EL (cell line): ENCODE results near the gene DLX1.
"Not testable (repeated sequence)": the region's sequence is repeated elsewhere in the genome, so short reads cannot be mapped to it uniquely, and the experiment has no call there.

Source experiments
- DNase-seq: peaks from one replicate; pipeline ENCODE4 v3.0.0-alpha.2; 2016

DLX1 gene

DNA sequence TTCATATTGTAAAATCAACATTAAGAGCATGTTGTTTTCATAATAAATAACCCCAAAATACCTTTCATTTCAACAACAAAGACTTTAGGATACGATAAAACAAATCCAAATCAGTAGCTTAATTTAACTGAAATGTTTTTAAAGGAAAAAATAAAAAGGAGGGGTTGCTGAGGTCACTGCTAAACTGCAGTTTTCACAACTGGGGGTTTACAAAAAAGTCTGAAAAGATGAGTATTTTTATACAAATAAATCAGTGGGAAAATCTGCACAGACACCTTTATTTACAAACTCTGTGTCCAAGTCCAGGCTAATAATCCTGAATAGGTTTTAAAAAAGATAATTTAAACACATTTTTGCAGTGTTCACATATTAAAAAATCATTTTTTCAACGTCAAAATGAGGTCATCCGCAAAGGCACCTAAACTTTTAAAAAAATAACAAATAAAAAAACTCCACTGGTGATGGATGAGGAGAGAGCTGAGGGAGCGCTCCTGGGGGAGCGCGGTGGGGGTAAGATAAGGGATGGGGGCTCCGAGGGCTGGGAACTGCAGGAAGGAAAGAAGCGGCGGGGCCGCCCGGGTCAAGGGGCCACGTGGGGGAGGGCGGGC is 14.3 kb downstream of the DLX1 start:
- no peak for DNase-seq

DNA sequence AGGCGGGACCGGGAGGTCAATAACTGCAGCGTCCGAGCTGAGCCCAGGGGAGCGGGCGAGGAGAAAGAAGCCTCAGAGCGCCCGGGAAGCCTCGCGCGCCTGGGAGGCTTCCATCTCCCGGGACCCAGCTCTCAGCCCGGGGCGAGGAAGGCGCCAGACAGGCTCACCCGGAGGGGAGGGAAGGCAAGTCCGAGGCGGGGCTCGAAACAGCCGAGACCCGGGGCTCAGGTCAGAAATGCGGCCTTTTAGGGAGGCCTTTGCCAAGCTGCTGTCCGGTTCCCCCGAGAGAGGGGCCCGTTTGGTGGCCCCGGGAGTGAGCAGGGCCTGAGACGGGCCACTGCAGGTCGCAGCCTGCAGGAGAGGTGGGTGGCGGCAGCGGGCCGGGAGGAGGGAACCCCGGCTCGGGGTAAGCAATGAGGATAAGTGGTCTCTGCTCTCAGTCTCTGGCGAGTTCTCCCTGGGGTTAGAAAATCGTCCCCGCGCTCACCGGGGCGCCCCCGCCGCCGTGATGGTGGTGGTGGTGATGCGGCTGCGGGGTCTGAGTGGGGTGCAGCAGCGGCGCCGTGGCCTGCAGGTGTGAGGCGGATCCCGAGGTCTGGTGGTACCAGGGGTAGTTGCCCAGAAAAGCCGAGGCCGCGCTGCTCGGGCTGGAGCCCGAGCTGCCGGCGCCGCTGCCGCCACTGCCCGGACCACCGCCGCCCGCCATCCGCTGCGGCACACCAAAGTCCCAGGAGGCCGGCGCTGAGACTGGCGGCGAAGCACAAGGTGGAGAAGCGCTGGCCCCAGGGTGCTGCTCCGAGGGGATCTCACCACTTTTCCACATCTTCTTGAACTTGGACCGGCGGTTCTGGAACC is 15.0 kb downstream of the DLX1 start:
- no peak for DNase-seq

DNA sequence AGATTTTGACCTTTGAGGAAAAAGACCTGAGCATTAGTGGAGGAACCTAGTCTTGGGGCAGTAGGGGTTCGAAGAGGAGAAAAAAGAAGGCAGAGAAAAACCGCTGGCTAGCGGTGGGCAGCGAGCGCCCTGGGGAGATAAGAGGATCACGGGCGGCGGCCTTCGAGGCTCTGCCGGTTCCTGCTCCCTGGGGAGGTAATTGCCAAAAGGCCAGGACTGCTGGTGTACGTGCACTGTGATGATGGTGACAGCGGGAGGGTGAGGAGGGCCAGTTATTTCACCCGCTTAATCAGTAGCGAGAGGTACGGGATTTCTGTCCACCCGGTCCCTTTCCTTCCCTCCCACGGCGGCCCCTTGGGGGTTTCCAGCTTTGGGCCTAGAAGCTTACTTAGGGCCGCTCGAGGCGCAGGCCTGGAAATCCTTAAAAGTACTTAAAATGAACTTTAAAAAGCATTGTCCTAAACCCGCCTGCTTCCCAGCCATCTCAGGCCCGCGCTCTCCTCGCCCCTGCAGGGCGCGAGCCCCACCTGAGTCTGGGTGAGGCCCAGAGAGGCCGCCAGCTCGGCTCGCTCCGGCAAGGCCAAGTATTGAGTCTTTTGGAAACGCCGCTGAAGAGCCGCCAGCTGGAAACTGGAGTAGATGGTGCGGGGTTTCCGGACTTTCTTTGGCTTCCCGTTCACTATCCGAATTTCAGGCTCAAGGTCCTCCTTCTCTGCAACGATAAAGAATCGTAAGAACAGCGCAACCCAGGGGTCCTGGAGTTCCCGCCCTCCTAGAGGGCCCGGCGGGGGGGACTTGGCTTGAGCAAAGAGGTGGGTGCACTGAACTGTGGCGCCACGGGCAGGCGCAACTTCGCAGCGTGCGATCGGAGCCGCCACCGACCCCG is 15.9 kb downstream of the DLX1 start:
- peak; percentile 45 for DNase-seq

DNA sequence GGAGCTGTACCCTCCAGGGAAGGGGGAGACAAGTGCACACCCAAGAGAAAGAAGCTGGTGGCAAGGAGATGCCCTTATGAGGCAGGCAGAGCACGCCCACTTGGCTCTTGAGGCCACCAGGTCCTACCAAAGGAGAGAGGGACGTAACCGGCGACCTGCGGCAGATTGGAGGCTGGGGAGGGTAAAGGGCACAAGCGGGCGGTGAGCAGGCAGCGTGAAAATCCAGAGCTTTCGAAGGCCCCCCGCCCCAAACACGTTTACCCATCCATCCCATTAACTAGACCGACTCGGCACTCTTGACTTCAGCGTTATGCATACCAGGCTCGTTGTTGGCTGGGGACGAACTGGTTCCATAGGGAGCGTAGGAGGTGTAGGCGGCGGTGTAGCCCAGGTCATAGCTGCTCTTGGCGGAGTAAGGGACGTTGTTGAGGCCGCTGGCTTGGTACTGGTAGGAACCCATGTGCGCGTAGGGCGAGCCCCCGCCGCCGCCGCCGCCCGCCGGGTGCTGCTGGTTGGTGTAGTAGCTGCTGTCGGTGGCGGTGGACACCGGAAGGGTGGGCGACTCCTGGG is 16.6 kb downstream of the DLX1 start:
- peak; percentile 42 for DNase-seq

DNA sequence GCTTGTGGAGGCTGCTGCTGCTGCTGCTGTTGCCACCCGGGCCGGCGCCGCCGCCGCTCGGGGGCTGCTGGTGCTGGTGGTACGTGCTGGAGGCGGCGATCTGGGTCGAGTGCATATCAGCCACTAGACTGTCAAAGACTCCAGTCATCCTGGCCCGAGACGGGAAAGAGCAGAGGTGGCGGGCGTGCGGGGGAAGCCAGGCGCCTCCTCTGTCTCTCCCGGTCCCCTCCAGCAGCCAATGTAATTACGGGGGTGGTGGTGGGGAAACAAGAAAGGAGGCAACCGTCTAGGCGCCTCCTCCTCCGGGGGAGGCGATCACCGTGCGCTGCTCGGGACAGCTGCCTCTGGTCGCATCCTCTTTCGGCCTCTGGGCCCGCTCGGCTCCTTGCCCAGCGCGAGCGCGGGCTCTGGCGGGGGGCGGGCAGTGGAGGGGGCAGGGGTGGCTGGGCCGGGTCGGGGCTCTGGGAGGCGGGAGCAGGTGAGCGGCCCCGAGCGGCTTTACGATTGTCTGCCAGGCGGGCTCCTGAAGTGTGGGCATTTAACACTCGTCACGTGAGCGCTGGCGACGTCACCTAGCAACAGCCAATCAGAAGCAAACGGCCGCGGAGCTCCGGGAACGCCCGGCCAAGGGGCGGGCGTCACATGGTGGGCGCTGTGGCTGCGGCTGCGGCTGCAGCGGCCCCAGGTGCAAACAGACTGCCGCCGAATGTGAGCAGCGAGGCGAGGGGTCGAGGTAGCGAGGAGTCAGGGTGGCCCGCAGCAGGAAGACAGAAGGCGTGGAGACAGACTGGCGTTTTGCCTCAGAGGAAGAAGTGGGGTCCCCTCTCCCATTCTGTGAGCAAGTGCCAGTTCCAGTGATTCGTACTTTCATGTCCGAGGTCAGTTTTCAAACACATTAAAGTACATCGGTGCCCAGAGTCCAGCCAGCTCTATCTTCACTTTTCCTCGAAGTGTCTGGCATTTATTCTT is 17.4 kb downstream of the DLX1 start, which contains the start of gene DLX2:
Gene DLX2, minus strand, starts transcription at position 510 of the 969 bp plus-strand sequence. Its CDS starts 362 bp downstream, at position 148.
- peak; percentile 94 for DNase-seq

DNA sequence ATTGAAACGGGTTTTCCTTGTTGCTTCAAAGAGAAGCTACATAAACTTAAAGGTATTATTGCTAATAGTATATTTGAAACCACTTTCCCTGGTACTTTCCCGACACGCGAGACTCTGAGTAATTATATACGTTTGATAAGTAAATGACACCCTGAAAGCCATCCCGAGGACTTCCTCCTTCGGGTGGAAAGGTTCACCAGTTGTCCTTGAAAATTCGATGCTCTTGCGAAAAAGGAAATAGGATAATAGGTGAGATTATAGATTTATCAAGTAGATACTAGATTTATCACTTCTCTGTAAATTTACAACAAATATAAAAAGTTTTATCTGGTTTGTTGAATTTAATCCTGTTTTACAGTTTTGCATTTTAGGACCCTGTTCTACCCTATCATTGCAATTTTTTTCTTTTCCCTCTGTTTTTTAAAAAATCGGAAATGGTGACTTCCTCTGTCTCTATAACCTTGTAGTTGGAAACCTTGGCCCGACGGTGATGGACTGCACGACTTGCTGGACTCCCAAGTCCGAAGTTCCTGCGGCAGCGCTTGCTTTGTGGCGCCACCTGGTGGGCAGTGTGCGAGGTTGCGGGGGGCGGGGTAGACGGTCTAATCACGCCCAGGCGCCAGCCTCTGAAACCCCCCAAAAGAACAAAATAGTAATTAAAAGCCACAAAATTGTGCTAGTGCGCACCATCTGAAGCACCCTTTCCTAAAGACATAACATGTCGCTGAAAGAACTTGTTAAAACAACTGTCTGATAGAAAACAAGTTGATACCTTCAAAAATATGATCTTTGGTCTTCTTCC is 18.4 kb downstream of the DLX1 start:
- peak; percentile 87 for DNase-seq

DNA sequence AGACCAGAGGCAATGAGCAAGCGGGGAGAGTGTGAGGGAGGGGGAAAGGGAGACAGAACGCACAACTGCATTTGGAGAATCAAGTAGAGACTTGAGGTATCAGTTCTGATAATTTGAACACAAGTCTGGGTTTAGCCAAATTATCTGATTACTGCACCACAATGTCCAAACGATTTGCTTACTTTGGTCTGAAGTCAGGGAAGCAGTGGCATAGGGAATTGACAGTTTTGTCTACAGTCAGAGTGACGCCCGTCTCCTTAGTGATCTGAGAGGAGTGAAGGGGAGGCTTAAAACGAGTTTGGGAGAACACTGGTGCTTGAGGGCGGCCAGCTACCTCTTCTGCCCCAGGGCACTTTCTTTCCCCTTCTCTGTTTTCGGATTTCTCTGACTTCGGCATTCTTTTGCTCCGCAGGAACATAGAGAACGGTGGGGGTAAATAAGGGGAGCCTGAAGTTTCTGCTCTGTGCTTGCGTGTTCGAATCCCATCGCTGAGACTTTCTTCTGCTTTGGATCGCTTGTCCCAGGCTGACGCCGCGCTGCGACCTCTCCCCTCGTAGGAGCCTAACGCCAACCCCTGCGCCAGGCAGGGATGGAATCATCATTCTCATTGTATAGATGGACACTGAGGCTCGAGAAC is 20.3 kb downstream of the DLX1 start:
- DNase-seq = no peak

DNA sequence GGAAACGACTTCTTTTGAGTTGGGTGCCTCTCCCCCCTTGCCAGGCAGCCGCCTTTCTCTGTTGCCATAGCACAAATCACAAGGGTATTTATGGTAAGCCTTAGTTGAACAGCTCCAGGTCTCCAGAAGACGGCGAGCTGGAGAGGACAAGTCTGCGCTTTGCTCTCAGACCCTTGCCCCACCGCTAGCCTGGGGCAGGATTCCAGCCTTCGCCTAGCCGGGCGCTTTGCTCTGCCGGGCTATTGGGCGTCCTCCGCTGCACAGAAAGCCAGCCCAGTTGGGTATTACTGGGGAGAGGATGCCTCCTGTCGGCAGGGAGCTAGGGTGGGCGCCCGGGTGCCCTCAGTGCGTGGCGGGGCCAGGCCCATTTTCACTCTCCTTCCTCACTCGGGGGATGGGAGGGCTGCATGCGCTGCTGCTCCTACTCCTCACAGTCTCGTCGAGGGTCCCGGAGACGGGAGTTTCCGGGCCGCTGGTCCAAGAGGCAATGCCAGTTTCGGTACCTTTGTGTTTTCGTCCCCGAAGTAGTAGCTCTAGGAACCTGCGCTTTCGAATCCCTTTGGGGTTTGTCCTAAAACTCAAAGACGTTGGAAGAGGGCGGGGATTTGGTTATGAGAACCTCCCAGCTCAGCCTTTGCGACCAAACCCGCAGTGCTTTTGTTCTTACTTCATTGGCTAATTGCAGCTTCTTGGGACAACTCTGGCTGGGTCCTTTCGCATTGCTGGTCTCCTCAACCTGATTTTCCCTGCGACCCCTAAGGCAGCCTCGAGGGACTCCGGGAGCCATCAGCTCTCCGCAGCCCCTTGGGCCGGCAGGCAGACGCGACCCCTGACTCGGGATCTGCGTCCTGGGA is 21.0 kb downstream of the DLX1 start:
- peak; percentile 79 for DNase-seq

DNA sequence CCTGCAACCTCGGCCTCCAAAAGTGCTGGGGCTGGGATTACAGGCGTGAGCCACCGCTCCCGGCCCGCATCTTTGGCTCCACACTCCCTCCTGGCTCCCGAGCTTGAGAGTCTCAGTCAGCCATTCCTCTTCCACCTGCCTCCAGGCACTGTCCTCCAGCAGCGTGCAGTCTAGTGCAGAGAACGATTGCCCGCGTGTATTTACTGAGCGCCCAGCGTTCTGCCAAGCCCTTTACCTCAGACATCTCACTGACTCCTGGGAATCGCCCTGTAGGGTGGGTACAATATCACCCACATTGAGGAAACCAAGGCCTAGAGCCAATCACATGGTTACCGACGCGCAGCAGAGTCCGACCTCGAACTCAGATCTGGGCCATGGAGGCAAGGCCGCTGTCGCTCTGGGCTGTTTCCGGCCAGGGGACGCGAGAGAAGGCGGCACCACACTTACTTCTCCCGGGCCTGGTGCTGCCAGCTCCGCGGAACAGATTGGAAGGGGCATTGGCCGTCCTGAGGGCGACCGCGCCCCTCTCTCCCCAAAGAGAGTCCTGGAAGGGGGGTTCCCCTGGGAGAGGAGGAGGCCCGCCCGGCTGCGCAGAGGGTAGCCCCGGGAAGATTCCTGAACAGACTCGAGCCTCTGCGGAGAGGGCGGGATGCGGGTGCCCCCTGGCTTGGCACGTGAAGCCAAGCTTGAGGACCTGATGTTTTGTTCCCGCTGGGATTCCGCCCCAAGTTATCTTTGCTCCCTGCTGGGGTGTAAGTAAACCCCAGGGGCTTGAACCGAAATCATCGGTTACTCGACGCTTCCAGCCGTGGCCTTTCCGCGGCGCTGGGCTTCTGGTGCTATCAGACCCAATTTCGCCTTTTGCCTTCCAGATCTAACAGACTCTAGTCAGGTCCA is 22.6 kb downstream of the DLX1 start:
- no peak for DNase-seq

DNA sequence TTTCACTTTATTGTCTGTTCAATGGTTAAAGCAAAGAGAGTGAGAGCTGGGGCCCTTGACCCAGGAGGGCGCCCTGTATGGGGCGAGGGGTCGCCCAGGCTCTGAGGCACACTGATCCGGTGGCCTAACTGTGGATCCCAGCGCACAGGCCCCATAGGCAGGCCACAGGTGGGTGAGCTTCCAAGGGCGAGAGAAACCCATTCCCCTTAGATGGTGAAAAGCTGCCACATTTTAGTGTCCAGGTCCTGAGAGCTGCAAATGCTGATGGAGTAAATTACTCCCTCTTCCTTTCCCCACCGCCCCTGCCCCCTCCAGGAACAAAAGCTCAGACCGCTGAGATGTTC is 23.3 kb downstream of the DLX1 start:
- DNase-seq = no peak

DNA sequence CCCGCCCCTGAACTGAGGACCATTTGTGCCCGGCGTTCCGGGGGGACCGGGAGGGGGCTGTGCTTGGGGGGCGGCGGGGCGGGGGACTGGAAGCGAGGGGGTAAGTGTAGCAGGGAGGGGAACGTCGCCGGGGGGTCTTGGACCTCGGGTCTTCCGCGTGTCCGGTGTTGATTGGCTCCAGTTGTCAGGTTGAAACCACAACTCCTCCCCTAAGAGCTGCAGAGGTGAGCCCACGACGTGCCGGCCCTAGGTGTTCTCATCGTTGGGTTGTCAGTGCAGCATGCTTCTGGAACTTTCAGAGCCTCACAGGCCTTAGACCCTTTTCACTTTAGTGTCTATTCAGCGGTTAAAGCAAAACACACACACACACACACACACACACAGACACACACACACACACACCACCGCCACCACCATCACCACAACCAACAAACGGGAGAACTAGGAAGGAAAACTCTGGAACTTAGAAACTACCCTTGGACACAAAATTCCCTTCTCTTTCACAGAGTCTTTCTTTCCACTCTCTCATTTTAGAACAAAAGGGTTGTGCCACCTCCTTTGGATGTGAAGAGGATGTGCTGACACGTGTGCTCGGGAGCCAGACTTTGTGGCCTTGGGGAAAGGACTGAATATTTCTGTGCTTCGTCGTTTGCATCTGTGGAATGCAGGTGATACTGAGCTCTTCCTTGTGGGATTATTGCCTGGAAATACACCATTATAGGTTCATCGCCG is 24.1 kb downstream of the DLX1 start:
- DNase-seq = no peak

DNA sequence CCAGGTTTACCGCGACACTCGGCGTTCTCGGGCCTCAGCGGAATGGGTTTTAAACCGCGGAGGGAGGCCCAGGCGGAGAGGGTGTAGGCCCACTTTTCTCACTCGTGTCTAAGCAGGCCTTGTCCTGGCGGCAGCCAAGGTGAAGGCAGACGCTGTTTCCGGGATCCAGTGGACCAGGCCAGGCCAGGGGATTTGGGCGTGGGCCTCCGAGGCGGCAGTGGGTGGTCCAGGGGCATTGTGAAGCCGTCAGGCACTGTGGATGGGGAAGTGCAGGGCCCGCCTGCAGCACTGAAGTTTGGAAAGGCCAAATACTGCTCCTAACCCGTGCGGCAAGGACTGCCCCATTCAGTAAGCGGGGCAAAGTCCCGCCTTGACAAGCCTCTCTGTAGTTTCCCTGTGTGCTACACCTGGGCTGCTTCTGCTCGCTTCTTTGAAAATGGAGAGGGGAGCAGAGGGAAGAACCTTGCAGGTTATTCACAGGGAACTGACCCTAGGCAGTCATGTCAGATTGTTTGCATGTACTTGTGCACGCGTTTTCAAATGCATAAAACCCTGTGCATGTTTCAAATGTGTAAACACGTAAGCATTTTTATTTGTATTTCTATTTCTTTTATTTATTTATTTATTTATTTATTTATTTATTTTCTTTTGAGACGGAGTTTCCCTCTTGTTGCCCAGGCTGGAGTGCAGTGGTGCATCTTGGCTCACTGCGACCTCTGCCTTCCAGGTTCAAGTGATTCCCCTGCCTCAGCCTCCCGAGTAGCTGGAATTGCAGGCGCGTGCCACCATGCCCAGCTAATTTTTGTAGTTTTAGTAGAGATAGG is 24.9 kb downstream of the DLX1 start:
- no peak for DNase-seq

DNA sequence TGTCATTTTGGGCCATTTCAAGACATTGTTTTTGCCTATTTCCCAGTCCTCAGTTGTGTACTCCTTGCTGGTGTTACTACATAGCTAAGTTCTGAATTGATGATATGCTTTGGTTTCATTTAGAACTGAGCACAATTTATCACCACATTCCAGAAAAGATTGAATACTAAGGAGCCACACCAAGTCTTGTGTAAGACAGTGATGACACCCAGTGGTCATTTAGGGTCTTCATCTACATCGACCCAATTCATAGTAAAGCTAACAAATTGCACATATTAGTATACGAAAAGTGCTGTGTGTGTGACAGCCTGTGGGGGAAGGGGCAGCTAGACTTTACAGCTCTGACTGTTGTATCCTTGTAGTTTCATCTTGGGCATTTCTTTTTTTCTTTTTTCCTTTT is 28.3 kb downstream of the DLX1 start:
- peak; percentile 65 for DNase-seq

DNA sequence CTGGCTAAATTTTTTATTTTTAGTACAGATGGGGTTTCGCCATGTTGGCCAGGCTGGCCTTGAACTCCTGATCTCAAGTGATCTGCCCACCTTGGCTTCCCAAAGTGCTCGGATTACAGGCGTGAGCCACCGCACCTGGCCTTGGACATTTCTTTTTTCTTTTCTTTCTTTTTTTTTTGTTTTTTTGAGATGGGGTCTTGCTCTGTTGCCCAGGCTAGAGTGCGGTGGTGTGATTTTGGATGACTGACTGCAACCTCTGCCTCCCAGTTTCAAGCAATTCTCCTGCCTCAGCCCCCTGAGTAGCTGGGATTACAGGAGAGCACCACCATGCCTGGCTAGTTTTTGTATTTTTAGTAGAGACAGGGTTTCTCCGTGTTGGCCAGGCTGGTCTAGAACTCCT is 28.9 kb downstream of the DLX1 start:
- DNase-seq = not testable (repeated sequence)

DNA sequence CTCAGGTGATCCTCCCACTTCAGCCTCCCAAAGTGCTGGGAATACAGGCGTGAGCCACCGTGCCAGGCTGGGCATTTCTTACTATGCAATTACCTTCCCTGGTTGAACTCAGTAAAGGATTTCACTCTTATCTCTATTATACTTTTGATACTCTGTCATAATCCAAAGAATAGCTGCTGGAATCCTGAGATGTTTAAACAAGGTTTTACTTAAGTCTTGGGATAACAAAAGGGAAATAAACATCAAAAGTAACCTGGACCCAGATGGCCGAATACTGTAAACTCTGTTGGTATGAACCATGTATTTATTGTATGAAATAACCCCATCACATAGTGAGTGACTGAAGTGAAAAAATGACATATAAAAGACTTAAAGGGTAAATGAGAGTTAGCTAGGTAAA is 29.3 kb downstream of the DLX1 start:
- no peak for DNase-seq

DNA sequence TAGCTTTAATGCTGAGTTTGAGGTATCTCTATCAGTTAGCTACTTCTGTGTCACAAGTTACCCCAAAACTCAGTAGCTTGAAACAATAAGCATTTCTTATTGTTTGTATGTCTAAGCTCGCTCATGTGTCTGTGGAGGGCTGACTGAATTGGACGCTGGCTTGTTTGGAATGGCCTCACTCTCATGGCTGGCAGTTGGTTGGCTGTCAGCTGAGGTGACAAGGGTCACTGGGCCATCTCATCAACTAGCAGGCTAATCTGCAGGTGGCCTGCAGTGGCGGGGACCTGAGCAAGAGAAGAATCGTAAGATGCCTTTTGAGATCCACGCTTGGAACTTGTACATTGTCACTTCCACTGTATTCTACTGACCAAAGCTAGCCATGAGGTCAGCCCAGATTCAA is 30.8 kb downstream of the DLX1 start:
- no peak for DNase-seq

DNA sequence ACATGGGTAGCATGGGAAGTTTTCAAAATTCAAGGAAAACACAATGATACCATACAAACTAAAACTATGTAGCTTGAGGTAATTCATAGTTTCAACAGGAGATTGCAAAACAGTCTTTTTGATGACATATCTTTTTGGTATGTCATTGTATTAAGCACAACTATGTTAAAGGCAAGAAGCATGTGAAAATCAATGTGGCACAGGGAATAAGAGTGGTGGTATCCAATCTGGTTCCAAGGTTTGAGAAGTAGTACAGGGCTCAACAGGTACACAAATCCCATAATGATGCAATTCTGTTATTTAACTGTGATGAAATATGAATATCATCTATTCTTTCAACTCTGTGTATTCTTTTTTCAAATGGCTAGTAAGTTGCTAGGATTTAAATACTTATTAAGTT is 33.8 kb downstream of the DLX1 start:
- DNase-seq = peak; percentile 81
